GM18951 (cell line): ENCODE data around the gene HBP1.
"Not testable (repeated sequence)": the region's sequence is repeated elsewhere in the genome, so short reads cannot be mapped to it uniquely, and the experiment has no call there.

Experiments used
- POLR2A ChIP-seq: IDR thresholded peaks from 4 replicates; pipeline ENCODE4 v1.6.1; 2011; ENCODE audit warnings: mild to moderate bottlenecking; ENCODE audit not compliant: insufficient read length, insufficient read depth; ENCODE audit errors: extremely low read depth
- in situ Hi-C: fragments of 300-500 bp; cut with MboI; formaldehyde crosslinking; loops from one replicate; pipeline ENCODE4 v1.12.0; 2022; ENCODE audit warnings: low sequenced_read_pairs, mixed read lengths, inconsistent platforms; ENCODE audit not compliant: unreplicated experiment

The HBP1 gene

GRCh38 chr7:107233174-107233573 lies 64.4 kb downstream of the HBP1 start:
- in situ Hi-C loops = no loop called here

GRCh38 chr7:107233981-107234380 lies 65.2 kb downstream of the HBP1 start:
- in situ Hi-C loops = no loop called here
- TF ChIP-seq POLR2A = no peak

More at GRCh38 chr7:107233174-107233573, 64.4 kb downstream of the HBP1 start:
- no peak for TF ChIP-seq POLR2A

- TF ChIP-seq POLR2A = no peak
- in situ Hi-C loops = no loop called here
Observed at GRCh38 chr7:107234436-107234835, 65.6 kb downstream of the HBP1 start.

- TF ChIP-seq POLR2A = no peak
- in situ Hi-C loops = no loop called here
Observed at GRCh38 chr7:107236862-107237261, 68.1 kb downstream of the HBP1 start.

- in situ Hi-C loops = no loop called here
- TF ChIP-seq POLR2A = no peak
Observed at GRCh38 chr7:107237451-107237850, 68.6 kb downstream of the HBP1 start.

- in situ Hi-C loops = no loop called here
- no peak for TF ChIP-seq POLR2A
Observed at GRCh38 chr7:107242267-107242666, 73.5 kb downstream of the HBP1 start.

GRCh38 chr7:107244613-107245012 lies 75.8 kb downstream of the HBP1 start:
- TF ChIP-seq POLR2A = no peak
- in situ Hi-C loops = no loop called here

GRCh38 chr7:107246836-107247235 lies 78.0 kb downstream of the HBP1 start:
- in situ Hi-C loops = not testable (repeated sequence)

GRCh38 chr7:107248551-107249316 lies 79.9 kb downstream of the HBP1 start:
- no peak for TF ChIP-seq POLR2A
- in situ Hi-C loops = no loop called here

GRCh38 chr7:107251963-107252362 lies 83.2 kb downstream of the HBP1 start:
- no peak for TF ChIP-seq POLR2A
- in situ Hi-C loops = no loop called here
